Hematopoietic multipotent progenitor cell treated with erythropoietin and hydrocortisone succinate and interleukin-3 and kit ligand, for 15 days (in vitro differentiated cells): ENCODE measurements around the gene ESRRG.

ENCODE experiments used
- DNase-seq: peaks from one replicate; pipeline ENCODE4 v3.0.0-alpha.2; 2015; ENCODE audit warnings: low spot score

The ESRRG gene

GRCh38 chr1:216723274-216723780, at the start of gene ESRRG:
Gene ESRRG, minus strand, starts transcription at chr1:216723429. Its CDS starts 130 bp downstream, at chr1:216723299.
- DNase-seq, result no peak

- DNase-seq, result no peak
These were observed 48.7 kb upstream of the ESRRG start for GRCh38 chr1:216771922-216772321.

GRCh38 chr1:216766633-216767327, 43.6 kb upstream of the ESRRG start:
- DNase-seq, result no peak

- no peak for DNase-seq
These were observed 42.4 kb upstream of the ESRRG start for GRCh38 chr1:216765346-216766300.

GRCh38 chr1:216758161-216758560, 34.9 kb upstream of the ESRRG start:
- no peak for DNase-seq

GRCh38 chr1:216757110-216757509, 33.9 kb upstream of the ESRRG start:
- no peak for DNase-seq

- DNase-seq, result no peak
These were observed 27.7 kb upstream of the ESRRG start for GRCh38 chr1:216750961-216751360.

- DNase-seq, result no peak
These were observed 26.9 kb upstream of the ESRRG start for GRCh38 chr1:216750031-216750627.

- DNase-seq, result no peak
These were observed 26.0 kb upstream of the ESRRG start for GRCh38 chr1:216749232-216749631.

- DNase-seq, result no peak
These were observed 19.4 kb upstream of the ESRRG start for GRCh38 chr1:216742625-216743024.

- no peak for DNase-seq
These were observed 17.1 kb upstream of the ESRRG start for GRCh38 chr1:216740331-216740730.

- DNase-seq, result no peak
These were observed 16.6 kb upstream of the ESRRG start for GRCh38 chr1:216739793-216740192.

- no peak for DNase-seq
These were observed 8.9 kb upstream of the ESRRG start for GRCh38 chr1:216732121-216732520.

GRCh38 chr1:216731562-216731961, 8.3 kb upstream of the ESRRG start:
- no peak for DNase-seq

GRCh38 chr1:216726435-216726834, 3.2 kb upstream of the ESRRG start:
- DNase-seq, result no peak

- no peak for DNase-seq
These were observed 408 bp downstream of the ESRRG start for GRCh38 chr1:216722821-216723220.

- no peak for DNase-seq
These were observed 1.4 kb downstream of the ESRRG start for GRCh38 chr1:216721863-216722262.

GRCh38 chr1:216721062-216721461, 2.2 kb downstream of the ESRRG start:
- DNase-seq, result no peak

GRCh38 chr1:216711712-216712111, 11.5 kb downstream of the ESRRG start:
- DNase-seq, result no peak

- no peak for DNase-seq
These were observed 12.5 kb downstream of the ESRRG start for GRCh38 chr1:216710598-216711333.

GRCh38 chr1:216710055-216710454, 13.2 kb downstream of the ESRRG start:
- DNase-seq, result no peak

- DNase-seq, result no peak
These were observed 17.6 kb downstream of the ESRRG start for GRCh38 chr1:216705676-216706075.
